MCF 10A (cell line): Measurements from ENCODE around the gene HABP4. TPM values are rescaled to one million over a fixed set of nuclear protein-coding genes. Genes with fewer than 3 reads are reported as not detected.

Experiments used
- BruUV-seq: library from RNA; stranded (reverse); fragments of 400-500 nt; replicated peaks from 2 replicates; lab custom pipeline; 2021; lab: Mats Ljungman, UMichigan
- CTCF ChIA-PET: fragments of 300-600 bp; sonication (Branson Sonifier 250); formaldehyde crosslinking; extraction: SDS; loops from one replicate; lab custom pipeline; 2021; ENCODE audit warnings: antibody characterized with exemption, inconsistent platforms; lab: Yijun Ruan, JAX
- POLR2A ChIA-PET: fragments of 300-600, 350-650 bp; sonication (Branson Sonifier 250); formaldehyde crosslinking; extraction: SDS; loops from one replicate; lab custom pipeline; 2020; ENCODE audit warnings: antibody characterized with exemption, inconsistent platforms; lab: Yijun Ruan, JAX
- DNase-seq: peaks from one replicate; pipeline ENCODE4 v3.0.0-alpha.2; 2018; ENCODE audit not compliant: unreplicated experiment
- H3K27ac Mint-ChIP-seq: one replicate; pipeline ENCODE4 v1.8.0; 2022; ENCODE audit warnings: mild to moderate bottlenecking, low read depth, mixed read lengths; ENCODE audit not compliant: unreplicated experiment
- H3K27me3 Mint-ChIP-seq: one replicate; pipeline ENCODE4 v1.8.0; 2022; ENCODE audit warnings: mixed read lengths; ENCODE audit not compliant: insufficient read depth, unreplicated experiment
- H3K36me3 Mint-ChIP-seq: one replicate; pipeline ENCODE4 v1.8.0; 2022; ENCODE audit warnings: mild to moderate bottlenecking, moderate library complexity, mixed read lengths; ENCODE audit not compliant: insufficient read depth, unreplicated experiment
- H3K4me1 Mint-ChIP-seq: one replicate; pipeline ENCODE4 v1.8.0; 2022; ENCODE audit warnings: mixed read lengths; ENCODE audit not compliant: insufficient read depth, unreplicated experiment
- H3K4me3 Mint-ChIP-seq: one replicate; pipeline ENCODE4 v1.8.0; 2022; ENCODE audit warnings: mild to moderate bottlenecking, moderate library complexity, mixed read lengths; ENCODE audit not compliant: unreplicated experiment
- H3K9me3 Mint-ChIP-seq: one replicate; pipeline ENCODE4 v1.8.0; 2022; ENCODE audit warnings: mixed read lengths; ENCODE audit not compliant: unreplicated experiment
- intact Hi-C: fragments of 100-400 bp; cut with micrococcal nuclease; formaldehyde crosslinking; loops from 2 replicates; pipeline ENCODE4 v1.14.1; 2022
- total RNA-seq: library from RNA; stranded (reverse); gene quantifications from 2 replicates; pipeline ENCODE4 v1.2.3, GENCODE V29; 2022
- TF ChIP-seq, protein P1 (sequence below): fragments of 200-600 bp; IDR thresholded peaks from one replicate; pipeline ENCODE4 v1.8.0; 2022; ENCODE audit warnings: antibody characterized with exemption, mild to moderate bottlenecking; ENCODE audit not compliant: unreplicated experiment

The HABP4 gene
- total RNA-seq, 1 experiment from 2014 or later, result 4.3 TPM

DNA sequence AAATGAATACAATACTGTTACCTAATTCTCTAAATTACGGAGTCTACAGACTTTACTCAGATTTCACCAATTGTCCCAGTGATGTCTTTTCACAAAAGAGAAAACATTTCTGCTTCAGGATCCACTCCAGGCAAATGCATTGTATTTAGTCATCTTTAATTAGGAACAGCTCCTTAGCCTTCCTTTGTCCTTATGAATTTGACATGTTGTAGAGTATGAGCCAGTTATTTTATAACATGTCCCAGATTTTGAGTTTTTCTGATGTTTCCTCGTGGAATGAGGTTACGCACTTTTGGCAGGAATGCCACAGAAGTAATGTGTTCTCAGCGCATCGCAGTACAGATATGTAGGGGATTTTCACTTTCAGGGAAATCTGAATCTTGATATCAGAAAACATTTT, 10.5 kb downstream of the HABP4 start:
- ChIA-PET POLR2A (interaction anchor here (0.7 kb wide), 1 partner anchor 54 kb away, joined by 3 read pairs; no protein-coding TSS in a partner anchor), CTCF (interaction anchor here (0.6 to 0.7 kb wide), 3 partner anchors 10 to 228 kb away, joined by 3 to 4 read pairs (median 3); no protein-coding TSS in a partner anchor)
- no peak overlapping the region for H3K4me3 Mint-ChIP-seq
- BruUV-seq, result no TSS peak
- peaks cover 5% of the 10 kb centered on the region for H3K36me3 Mint-ChIP-seq
- DNase-seq, result no peak
- H3K9me3 Mint-ChIP-seq, result no peaks in the 10 kb centered on the region
- intact Hi-C loops, result no loop called here
- H3K27ac Mint-ChIP-seq, result no peak overlapping the region
- TF ChIP-seq, protein P1, sequence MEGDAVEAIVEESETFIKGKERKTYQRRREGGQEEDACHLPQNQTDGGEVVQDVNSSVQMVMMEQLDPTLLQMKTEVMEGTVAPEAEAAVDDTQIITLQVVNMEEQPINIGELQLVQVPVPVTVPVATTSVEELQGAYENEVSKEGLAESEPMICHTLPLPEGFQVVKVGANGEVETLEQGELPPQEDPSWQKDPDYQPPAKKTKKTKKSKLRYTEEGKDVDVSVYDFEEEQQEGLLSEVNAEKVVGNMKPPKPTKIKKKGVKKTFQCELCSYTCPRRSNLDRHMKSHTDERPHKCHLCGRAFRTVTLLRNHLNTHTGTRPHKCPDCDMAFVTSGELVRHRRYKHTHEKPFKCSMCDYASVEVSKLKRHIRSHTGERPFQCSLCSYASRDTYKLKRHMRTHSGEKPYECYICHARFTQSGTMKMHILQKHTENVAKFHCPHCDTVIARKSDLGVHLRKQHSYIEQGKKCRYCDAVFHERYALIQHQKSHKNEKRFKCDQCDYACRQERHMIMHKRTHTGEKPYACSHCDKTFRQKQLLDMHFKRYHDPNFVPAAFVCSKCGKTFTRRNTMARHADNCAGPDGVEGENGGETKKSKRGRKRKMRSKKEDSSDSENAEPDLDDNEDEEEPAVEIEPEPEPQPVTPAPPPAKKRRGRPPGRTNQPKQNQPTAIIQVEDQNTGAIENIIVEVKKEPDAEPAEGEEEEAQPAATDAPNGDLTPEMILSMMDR, result no peak
- no peaks in the 10 kb centered on the region for H3K4me1 Mint-ChIP-seq
- H3K27me3 Mint-ChIP-seq, result no peaks in the 10 kb centered on the region

DNA sequence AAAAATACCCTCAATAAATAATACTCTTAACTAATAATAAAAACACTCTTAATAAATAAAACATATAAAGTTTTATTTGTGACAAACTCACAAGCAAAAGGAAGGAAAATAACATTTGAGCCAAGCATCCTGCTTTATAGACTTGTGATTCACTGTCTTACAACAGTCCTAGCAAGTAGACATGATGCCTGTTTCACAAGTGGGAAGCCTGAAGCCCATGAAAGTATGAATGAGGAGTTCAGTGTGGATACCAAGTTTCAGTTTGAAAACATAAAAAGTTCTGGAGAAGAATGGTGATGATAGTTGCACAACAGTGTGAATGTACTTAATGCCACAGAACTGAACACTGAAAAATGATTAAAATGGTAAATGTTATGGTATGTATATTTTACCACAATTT, 10.9 kb downstream of the HABP4 start:
- CTCF ChIA-PET, result interaction anchor here (0.6 to 0.7 kb wide), 4 partner anchors 9 to 229 kb away, joined by 3 to 4 read pairs (median 3); no protein-coding TSS in a partner anchor
- no TSS peak for BruUV-seq
- no peak for DNase-seq
- H3K4me3 Mint-ChIP-seq, result no peak overlapping the region
- TF ChIP-seq, protein P1, result no peak
- peaks cover 5% of the 10 kb centered on the region for H3K36me3 Mint-ChIP-seq
- H3K27me3 Mint-ChIP-seq, result no peaks in the 10 kb centered on the region
- intact Hi-C loops, result no loop called here
- POLR2A ChIA-PET, result interaction anchor here (0.6 kb wide), 1 partner anchor 152 kb away, joined by 3 read pairs; no protein-coding TSS in a partner anchor
- no peaks in the 10 kb centered on the region for H3K9me3 Mint-ChIP-seq
- H3K4me1 Mint-ChIP-seq, result no peaks in the 10 kb centered on the region
- H3K27ac Mint-ChIP-seq, result no peak overlapping the region

DNA sequence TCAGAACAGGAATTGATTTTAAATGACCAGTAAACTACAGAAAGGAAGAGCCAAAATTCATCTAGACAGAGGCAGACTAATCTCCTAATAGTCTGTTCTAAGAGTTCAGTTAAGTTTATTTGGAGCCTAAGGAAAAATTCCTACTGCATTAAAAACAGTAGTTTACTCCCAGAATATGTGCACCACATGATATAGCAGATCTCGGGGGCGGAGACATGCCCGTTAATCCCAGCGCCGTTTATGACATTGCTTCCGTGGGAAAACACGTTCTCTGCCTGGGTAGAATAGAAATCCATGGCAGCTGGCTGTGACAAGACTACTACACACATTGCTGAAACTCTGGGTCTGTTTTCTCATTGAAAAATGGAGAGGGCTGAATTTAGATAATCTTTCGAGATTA, 11.4 kb downstream of the HABP4 start:
- H3K4me3 Mint-ChIP-seq, result no peak overlapping the region
- H3K4me1 Mint-ChIP-seq, result no peaks in the 10 kb centered on the region
- TF ChIP-seq, protein P1, result no peak
- BruUV-seq, result no TSS peak
- DNase-seq, result no peak
- CTCF ChIA-PET, result interaction anchor here (0.6 to 0.7 kb wide), 3 partner anchors 9 to 191 kb away, joined by 3 to 4 read pairs (median 3); no protein-coding TSS in a partner anchor
- H3K36me3 Mint-ChIP-seq, result peaks cover 5% of the 10 kb centered on the region
- no peaks in the 10 kb centered on the region for H3K9me3 Mint-ChIP-seq
- POLR2A ChIA-PET, result interaction anchor here (0.6 kb wide), 1 partner anchor 151 kb away, joined by 3 read pairs; no protein-coding TSS in a partner anchor
- H3K27me3 Mint-ChIP-seq, result no peaks in the 10 kb centered on the region
- H3K27ac Mint-ChIP-seq, result no peak overlapping the region
- intact Hi-C loops, result no loop called here

DNA sequence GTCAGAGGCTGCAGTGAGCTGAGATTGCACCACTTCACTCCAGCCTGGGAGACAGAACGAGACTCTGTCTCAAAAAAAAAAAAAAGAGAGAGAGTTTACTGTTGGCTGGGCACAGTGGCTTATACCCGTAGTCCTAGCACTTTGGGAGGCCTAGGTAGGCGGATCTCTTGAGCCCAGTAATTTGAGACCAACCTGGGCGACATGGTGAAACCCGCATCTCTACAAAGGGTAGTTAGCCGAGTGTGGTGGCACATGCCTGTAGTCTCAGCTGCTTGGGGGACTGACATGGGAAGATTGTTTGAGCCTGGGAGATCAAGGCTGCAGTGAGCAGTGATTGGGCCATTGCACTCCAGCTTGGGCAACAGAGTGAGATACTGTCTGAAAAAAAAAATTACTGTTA, 12.6 kb downstream of the HABP4 start:
- Mint-ChIP-seq H3K9me3 (no peaks in the 10 kb centered on the region), H3K27ac (no peak overlapping the region), H3K36me3 (peaks cover 10% of the 10 kb centered on the region), H3K4me3 (no peak overlapping the region), H3K4me1 (no peaks in the 10 kb centered on the region), H3K27me3 (no peaks in the 10 kb centered on the region)
- POLR2A ChIA-PET, result no interaction called here
- BruUV-seq, result no TSS peak
- DNase-seq, result no peak
- intact Hi-C loops, result no loop called here
- CTCF ChIA-PET, result no interaction called here
- TF ChIP-seq, protein P1, result no peak
